ENCODE results near the gene WRAP73. TPM values are rescaled to one million over a fixed set of nuclear protein-coding genes. Genes with fewer than 3 reads are reported as not detected.

Gene WRAP73
- total RNA-seq, 2 experiments from 2014 or later: 26.3 to 28.9 TPM

DNA sequence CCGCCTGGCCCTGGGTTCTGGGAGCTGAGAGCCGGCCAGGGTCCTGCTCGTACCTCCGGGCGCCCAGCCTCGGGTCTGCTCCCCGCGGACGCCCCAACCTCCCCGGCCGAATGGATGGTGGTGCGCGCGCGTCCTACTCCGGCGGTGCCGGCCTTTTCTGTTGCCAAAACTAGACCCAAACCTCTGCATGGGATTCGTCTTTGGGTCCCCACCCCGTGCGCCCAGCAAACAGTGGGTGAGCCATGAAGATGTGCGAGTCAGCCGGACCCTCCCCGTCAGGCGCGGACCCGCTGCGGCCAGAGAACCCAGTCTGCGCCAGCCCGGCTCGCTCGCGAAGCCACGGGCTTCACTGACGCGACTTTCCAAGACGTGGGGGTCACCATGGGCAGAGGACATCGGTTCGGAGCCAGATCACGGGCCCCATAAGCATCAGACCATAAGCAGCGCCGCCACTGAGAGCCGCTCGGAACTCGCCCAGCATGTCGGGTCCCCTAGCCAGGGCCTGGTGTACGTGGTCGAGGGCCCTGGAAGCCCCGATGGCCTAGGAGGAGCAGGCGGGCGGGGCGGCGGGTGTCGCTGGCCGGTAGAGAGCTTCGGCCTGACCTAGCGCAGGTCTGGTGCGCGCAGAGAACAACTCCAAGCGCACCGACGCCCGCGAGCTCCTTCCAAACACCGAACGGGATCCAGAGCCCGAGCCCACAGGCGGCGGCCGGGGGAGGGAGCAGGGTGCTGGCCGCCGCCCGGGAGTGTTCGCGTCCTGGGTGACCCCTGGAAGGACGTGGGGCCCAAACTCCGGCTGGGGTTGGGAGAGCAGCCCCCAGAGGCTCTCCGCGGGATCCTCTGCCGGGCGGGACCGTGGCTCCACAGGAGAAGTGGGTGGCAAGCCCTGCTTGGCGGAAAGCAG lies 1.4 kb upstream of the WRAP73 start:
- ChIA-PET CTCF (interaction anchor here (0.8 kb wide), 1 partner anchor 22 kb away, joined by 3 read pairs; no protein-coding TSS in a partner anchor), POLR2A (no interaction called here)
- H3K36me3 Mint-ChIP-seq (ENCODE audit: low read depth): peaks cover 5% of the 10 kb centered on the region
- H3K9me3 Mint-ChIP-seq (ENCODE audit: low read depth): no peaks in the 10 kb centered on the region
- no peak overlapping the region for H3K27ac Mint-ChIP-seq
- intact Hi-C loops (cut with DNase I, micrococcal nuclease): loop anchor here in 1 of 2 experiments (5.0 kb wide), 1 partner anchor 206 kb away; the partner anchor contains the start of genes CEP104 and DFFB
- peak; percentile 16 for DNase-seq
- H3K4me1 Mint-ChIP-seq: peaks cover 24% of the 10 kb centered on the region
- peak overlapping the region; percentile 36 for H3K4me3 Mint-ChIP-seq
- peaks cover 25% of the 10 kb centered on the region for H3K27me3 Mint-ChIP-seq
- no peak for ATAC-seq

DNA sequence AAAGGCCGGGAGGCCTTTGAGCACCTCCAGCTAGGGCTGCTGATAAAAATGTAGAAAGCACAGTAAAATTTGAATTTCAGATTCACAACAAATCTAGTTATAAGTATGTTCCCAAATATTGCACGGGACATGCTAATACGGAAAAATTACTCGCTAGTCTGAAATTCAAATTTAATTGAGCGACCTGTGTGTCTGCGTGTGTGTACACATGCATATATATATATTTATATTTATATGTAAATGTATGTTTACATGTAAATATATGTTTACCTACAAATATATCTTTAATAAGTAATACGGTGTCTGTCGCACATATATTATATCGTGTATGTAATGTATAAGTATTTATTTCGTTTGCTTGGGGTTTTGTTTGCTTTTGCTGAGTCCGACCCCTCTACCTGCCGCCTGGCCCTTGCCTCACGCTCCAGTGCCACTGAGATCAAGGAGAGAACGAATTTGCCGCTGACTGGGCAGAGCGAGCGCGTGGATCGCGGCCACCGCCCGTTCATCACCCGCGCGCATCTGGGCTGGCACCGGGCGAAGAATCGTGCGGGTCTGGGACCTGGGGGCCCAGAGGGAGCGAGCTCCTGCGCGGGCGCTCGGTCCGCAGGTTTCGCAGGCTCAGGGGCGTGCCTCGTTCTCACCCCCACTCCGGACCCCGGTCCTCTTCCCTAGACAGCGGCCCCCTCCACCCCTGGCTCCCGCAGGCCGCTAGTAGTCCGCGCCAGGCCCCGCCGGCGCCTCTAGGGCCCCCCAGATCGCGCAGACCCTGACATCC lies 534 bp upstream of the WRAP73 start:
- peaks cover 7% of the 10 kb centered on the region for H3K36me3 Mint-ChIP-seq (ENCODE audit: low read depth)
- ATAC-seq (no peak), DNase-seq (no peak)
- H3K4me3 Mint-ChIP-seq: peak overlapping the region; percentile 71
- POLR2A ChIA-PET: no interaction called here
- no peak overlapping the region for H3K27ac Mint-ChIP-seq
- peaks cover 24% of the 10 kb centered on the region for H3K4me1 Mint-ChIP-seq
- CTCF ChIA-PET: no interaction called here
- H3K9me3 Mint-ChIP-seq (ENCODE audit: low read depth): no peaks in the 10 kb centered on the region
- intact Hi-C loops (cut with DNase I, micrococcal nuclease): loop anchor here (1.0 to 5.0 kb wide), 7 partner anchors 26 to 250 kb away; partner anchors contain the start of genes C1orf174 (in 1 of the 2), CEP104 (in 1 of the 2), DFFB (in 1 of the 2) and LRRC47 (in 1 of the 2)
- peaks cover 20% of the 10 kb centered on the region for H3K27me3 Mint-ChIP-seq

- POLR2A ChIA-PET: no interaction called here
- no peak overlapping the region for H3K27ac Mint-ChIP-seq
- H3K27me3 Mint-ChIP-seq: peaks cover 3% of the 10 kb centered on the region
- H3K4me3 Mint-ChIP-seq: no peak overlapping the region
- no peaks in the 10 kb centered on the region for H3K9me3 Mint-ChIP-seq (ENCODE audit: low read depth)
- intact Hi-C loops (cut with DNase I, micrococcal nuclease): no loop called here
- CTCF ChIA-PET: interaction anchor here (3.9 kb wide), 1 partner anchor 27 kb away, joined by 11 read pairs; no protein-coding TSS in a partner anchor
- H3K4me1 Mint-ChIP-seq: peaks cover 24% of the 10 kb centered on the region
- ATAC-seq: no peak
- DNase-seq: no peak
- peaks cover 21% of the 10 kb centered on the region for H3K36me3 Mint-ChIP-seq (ENCODE audit: low read depth)
These were observed 3.3 kb downstream of the WRAP73 start for GRCh38 chr1:3646596-3646995.

DNA sequence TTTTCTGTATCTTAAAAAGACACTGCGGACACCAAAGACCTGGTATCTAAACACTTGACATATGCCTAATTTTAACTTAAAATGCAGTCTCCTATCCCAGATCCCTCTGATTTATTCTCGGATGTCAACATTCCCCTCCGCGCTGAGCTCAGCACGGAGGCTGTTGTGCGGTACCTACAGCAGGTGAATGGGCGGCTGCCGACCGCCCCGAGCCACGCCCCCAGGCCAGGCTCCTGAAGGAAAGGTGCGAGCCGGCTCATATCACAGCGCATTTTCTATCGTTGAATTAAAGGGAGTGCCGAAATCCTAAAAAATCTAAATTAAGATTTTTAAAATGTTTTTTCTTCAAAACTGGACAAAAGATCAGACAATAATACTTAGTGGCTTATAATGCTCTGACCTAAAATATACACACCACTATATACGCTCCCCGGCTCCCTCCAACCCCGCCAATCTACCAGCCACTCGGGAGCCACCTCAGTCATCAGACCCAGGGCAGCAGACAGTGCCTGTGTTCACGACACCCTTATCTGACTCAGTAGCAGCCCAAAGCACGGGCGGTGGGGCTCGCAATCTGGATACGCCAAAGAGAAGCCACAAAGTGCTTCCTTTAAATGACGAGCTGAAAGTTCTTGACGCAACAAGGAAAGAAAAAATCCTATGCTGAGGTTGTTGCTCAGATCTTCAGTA lies 4.1 kb downstream of the WRAP73 start:
- Mint-ChIP-seq H3K27me3 (no peaks in the 10 kb centered on the region), H3K27ac (no peak overlapping the region), H3K9me3 (ENCODE audit: low read depth) (no peaks in the 10 kb centered on the region), H3K36me3 (ENCODE audit: low read depth) (peaks cover 21% of the 10 kb centered on the region), H3K4me3 (no peak overlapping the region), H3K4me1 (peaks cover 20% of the 10 kb centered on the region)
- ChIA-PET CTCF (interaction anchor here (3.9 kb wide), 1 partner anchor 26 kb away, joined by 11 read pairs; no protein-coding TSS in a partner anchor), POLR2A (no interaction called here)
- DNase-seq: no peak
- no peak for ATAC-seq
- intact Hi-C loops (cut with DNase I, micrococcal nuclease): no loop called here

- ChIA-PET CTCF (no interaction called here), POLR2A (no interaction called here)
- peaks cover 18% of the 10 kb centered on the region for H3K4me1 Mint-ChIP-seq
- H3K9me3 Mint-ChIP-seq (ENCODE audit: low read depth): no peaks in the 10 kb centered on the region
- intact Hi-C loops (cut with DNase I, micrococcal nuclease): no loop called here
- no peaks in the 10 kb centered on the region for H3K27me3 Mint-ChIP-seq
- no peak overlapping the region for H3K4me3 Mint-ChIP-seq
- H3K27ac Mint-ChIP-seq: no peak overlapping the region
- ATAC-seq: no peak
- peaks cover 21% of the 10 kb centered on the region for H3K36me3 Mint-ChIP-seq (ENCODE audit: low read depth)
- DNase-seq: no peak
These were observed 4.7 kb downstream of the WRAP73 start for GRCh38 chr1:3645247-3645646.

DNA sequence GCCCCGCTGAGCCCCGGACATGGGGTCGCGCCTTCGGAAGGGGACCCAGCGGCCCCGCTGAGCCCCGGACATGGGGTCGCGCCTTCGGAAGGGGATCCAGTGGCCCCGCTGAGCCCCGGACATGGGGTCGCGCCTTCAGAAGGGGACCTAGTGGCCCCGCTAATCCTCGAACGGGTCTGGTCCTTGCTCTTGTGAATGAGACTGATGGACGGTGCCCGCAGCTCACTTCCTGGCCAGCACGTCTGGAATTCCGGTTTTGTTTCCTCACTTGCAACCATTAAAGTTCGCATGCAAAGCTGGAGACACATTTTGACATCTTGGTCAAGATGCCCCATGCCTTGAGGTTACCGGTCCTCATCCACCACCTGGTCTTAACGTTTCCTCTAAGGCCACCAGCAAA lies 5.6 kb downstream of the WRAP73 start:
- ATAC-seq (no peak), DNase-seq (no peak)
- H3K27ac Mint-ChIP-seq: no peak overlapping the region
- POLR2A ChIA-PET: no interaction called here
- intact Hi-C loops (cut with DNase I, micrococcal nuclease): no loop called here
- CTCF ChIA-PET: no interaction called here
- H3K4me3 Mint-ChIP-seq: no peak overlapping the region
- peaks cover 21% of the 10 kb centered on the region for H3K36me3 Mint-ChIP-seq (ENCODE audit: low read depth)
- peaks cover 15% of the 10 kb centered on the region for H3K4me1 Mint-ChIP-seq
- no peaks in the 10 kb centered on the region for H3K9me3 Mint-ChIP-seq (ENCODE audit: low read depth)
- H3K27me3 Mint-ChIP-seq: no peaks in the 10 kb centered on the region

DNA sequence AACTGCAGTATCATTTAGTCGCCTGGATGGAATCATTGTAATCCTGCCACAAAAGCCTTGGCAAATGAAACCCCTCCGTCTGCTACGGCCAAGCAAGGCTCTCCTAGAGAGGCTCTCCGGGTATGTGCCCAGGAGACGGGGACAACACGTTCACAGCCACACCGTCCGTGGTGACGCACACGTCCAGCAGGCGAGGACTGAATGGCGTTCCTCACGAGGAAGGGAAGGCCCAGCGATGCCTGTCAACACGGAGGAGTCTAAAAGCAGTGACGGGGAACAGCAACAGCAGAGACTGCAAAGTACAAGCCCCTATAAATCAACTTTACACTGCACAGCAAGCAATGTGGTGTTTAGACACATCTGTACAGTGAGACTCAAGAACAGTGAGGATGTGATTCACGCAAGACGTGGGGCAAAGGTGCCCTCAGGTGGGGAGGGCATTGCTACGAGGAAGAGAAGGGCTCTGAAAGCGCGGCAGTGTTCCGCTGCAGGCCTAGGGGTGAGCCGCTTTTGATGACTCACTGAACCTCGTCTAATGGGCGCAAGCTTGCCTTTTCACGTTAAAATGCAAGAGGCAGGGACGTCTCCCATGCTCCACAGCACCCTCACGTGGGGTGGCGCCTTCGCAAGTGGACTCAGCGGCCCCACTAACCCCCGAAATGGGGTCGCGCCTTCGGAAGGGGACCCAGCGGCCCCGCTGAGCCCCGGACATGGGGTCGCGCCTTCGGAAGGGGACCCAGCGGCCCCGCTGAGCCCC lies 6.8 kb downstream of the WRAP73 start:
- CTCF ChIA-PET: no interaction called here
- Mint-ChIP-seq H3K27ac (no peak overlapping the region), H3K4me3 (no peak overlapping the region)

GRCh38 chr1:3641816-3642215 lies 8.1 kb downstream of the WRAP73 start:
- peaks cover 21% of the 10 kb centered on the region for H3K36me3 Mint-ChIP-seq (ENCODE audit: low read depth)
- no peak overlapping the region for H3K4me3 Mint-ChIP-seq
- H3K4me1 Mint-ChIP-seq: no peaks in the 10 kb centered on the region
- no peak overlapping the region for H3K27ac Mint-ChIP-seq
- DNase-seq (no peak), ATAC-seq (no peak)
- intact Hi-C loops (cut with DNase I, micrococcal nuclease): no loop called here
- H3K27me3 Mint-ChIP-seq: no peaks in the 10 kb centered on the region
- CTCF ChIA-PET: interaction anchor here (1.4 kb wide), 1 partner anchor 23 kb away, joined by 3 read pairs; no protein-coding TSS in a partner anchor
- POLR2A ChIA-PET: no interaction called here
- H3K9me3 Mint-ChIP-seq (ENCODE audit: low read depth): no peaks in the 10 kb centered on the region

More for the DNA sequence above, 6.8 kb downstream of the WRAP73 start:
- POLR2A ChIA-PET: no interaction called here
- peaks cover 22% of the 10 kb centered on the region for H3K36me3 Mint-ChIP-seq (ENCODE audit: low read depth)
- H3K27me3 Mint-ChIP-seq: no peaks in the 10 kb centered on the region
- no peak for DNase-seq
- ATAC-seq: no peak
- no peaks in the 10 kb centered on the region for H3K9me3 Mint-ChIP-seq (ENCODE audit: low read depth)
- H3K4me1 Mint-ChIP-seq: peaks cover 4% of the 10 kb centered on the region
- intact Hi-C loops (cut with DNase I, micrococcal nuclease): no loop called here

GRCh38 chr1:3641046-3641760 lies 8.7 kb downstream of the WRAP73 start:
- intact Hi-C loops (cut with DNase I, micrococcal nuclease): no loop called here
- no peaks in the 10 kb centered on the region for H3K4me1 Mint-ChIP-seq
- ChIA-PET CTCF (interaction anchor here (1.4 kb wide), 1 partner anchor 23 kb away, joined by 3 read pairs; no protein-coding TSS in a partner anchor), POLR2A (no interaction called here)
- no peak for ATAC-seq
- peaks cover 23% of the 10 kb centered on the region for H3K36me3 Mint-ChIP-seq (ENCODE audit: low read depth)
- H3K27ac Mint-ChIP-seq: no peak overlapping the region
- H3K9me3 Mint-ChIP-seq (ENCODE audit: low read depth): no peaks in the 10 kb centered on the region
- no peaks in the 10 kb centered on the region for H3K27me3 Mint-ChIP-seq
- H3K4me3 Mint-ChIP-seq: no peak overlapping the region
- DNase-seq: no peak

DNA sequence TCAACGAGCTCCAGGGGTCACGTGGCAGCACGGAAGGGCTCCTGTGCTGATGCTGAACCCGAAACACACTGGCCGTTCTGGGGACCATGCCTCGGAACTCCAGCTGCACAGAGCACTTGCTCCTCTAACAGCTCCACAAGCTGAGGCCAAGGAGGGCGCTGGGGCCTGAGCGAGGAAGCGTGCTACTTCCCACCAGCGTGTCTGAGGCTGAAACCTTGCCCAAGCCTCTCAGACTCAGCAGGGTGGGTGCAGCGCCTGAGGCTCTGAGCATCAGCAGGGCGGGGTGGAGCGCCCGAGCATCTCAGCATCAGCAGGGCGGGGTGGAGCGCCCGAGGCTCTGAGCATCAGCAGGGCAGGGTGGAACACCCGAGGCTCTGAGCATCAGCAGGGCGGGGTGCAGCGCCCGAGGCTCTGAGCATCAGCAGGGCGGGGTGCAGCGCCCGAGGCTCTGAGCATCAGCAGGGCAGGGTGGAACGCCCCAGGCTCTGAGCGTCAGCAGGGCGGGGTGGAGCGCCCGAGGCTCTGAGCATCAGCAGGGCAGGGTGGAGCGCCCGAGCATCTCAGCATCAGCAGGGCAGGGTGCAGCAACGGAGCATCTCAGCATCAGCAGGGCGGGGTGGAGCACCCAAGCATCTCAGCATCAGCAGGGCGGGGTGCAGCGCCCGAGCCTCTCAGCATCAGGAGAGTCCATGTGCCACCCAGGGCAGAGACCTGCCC lies 9.6 kb downstream of the WRAP73 start:
- DNase-seq (no peak), ATAC-seq (no peak)
- Mint-ChIP-seq H3K27ac (no peak overlapping the region), H3K4me1 (no peaks in the 10 kb centered on the region), H3K9me3 (ENCODE audit: low read depth) (no peaks in the 10 kb centered on the region), H3K36me3 (ENCODE audit: low read depth) (peaks cover 21% of the 10 kb centered on the region), H3K4me3 (no peak overlapping the region), H3K27me3 (no peaks in the 10 kb centered on the region)
- intact Hi-C loops (cut with DNase I, micrococcal nuclease): no loop called here
- ChIA-PET CTCF (interaction anchor here (1.0 kb wide), 1 partner anchor 8 kb away, joined by 3 read pairs; no protein-coding TSS in a partner anchor), POLR2A (no interaction called here)
